ENCODE measurements around the gene HOXD10. TPM values are rescaled to one million over a fixed set of nuclear protein-coding genes. Genes with fewer than 3 reads are reported as not detected.
A peak's percentile ranks its signal among the peaks of the same experiment; 100 is the strongest.

Gene HOXD10
- total and polyA plus RNA-seq, 2 of the 13 experiments (the other 11 are each of a cell fraction or from before 2014, with no cell fraction given): not detected

- no peak for TF ChIP-seq ARNT2 (CRISPR knock-in tag; IDR thresholded peaks at IDR 0.05; ENCODE audit: low read depth)
- peak; percentile 80; the same call in 1 of the 2 replicates for TF ChIP-seq KDM5B (CRISPR knock-in tag; IDR thresholded peaks at IDR 0.05; ENCODE audit: borderline replicate concordance)
- TF ChIP-seq MXD4 (CRISPR knock-in tag; IDR thresholded peaks at IDR 0.05): no peak
- TF ChIP-seq ZNF543 (CRISPR knock-in tag; IDR thresholded peaks at IDR 0.05): 0 out of 2 replicates have a peak, but pooled peaks have one; percentile 41
- TF ChIP-seq SP1 (IDR thresholded peaks at IDR 0.05): no peak
- no peak for TF ChIP-seq SP1 (CRISPR knock-in tag; IDR thresholded peaks at IDR 0.05)
- no peak for TF ChIP-seq CERS6 (CRISPR knock-in tag; IDR thresholded peaks at IDR 0.05)
- no peak for TF ChIP-seq CSRNP2 (CRISPR knock-in tag; conservative IDR thresholded peaks at IDR 0.05; ENCODE audit: low read depth)
- peak; percentile 60; the same call in 1 of the 2 replicates for TF ChIP-seq MXD1 (CRISPR knock-in tag; IDR thresholded peaks at IDR 0.05)
- no peak for TF ChIP-seq WIZ (CRISPR knock-in tag; IDR thresholded peaks at IDR 0.05)
- peak; percentile 89 for TF ChIP-seq XRCC5 (optimal IDR thresholded peaks at IDR 0.05; ENCODE audit: low read length)
- no peak for TF ChIP-seq HDAC6 (IDR thresholded peaks at IDR 0.05; ENCODE audit: low read depth, low read length)
- TF ChIP-seq ZNF747 (CRISPR knock-in tag; IDR thresholded peaks at IDR 0.05; ENCODE audit: borderline replicate concordance): no peak
- TF ChIP-seq ZNF263 (CRISPR knock-in tag; IDR thresholded peaks at IDR 0.05): no peak; the same call in 1 of the 2 replicates
- no peak for TF ChIP-seq IRF1 (CRISPR knock-in tag; IDR thresholded peaks at IDR 0.05; ENCODE audit: low read depth)
- no peak for TF ChIP-seq ZFYVE20 (CRISPR knock-in tag; IDR thresholded peaks at IDR 0.05; ENCODE audit: borderline replicate concordance, low read depth)
- TF ChIP-seq NCOA5 (CRISPR knock-in tag; IDR thresholded peaks at IDR 0.05): no peak
- TF ChIP-seq TFE3 (CRISPR knock-in tag; IDR thresholded peaks at IDR 0.05): no peak
- TF ChIP-seq MYC (CRISPR knock-in tag; IDR thresholded peaks at IDR 0.05; ENCODE audit: borderline replicate concordance): peak; percentile 22; the same call in 1 of the 2 replicates
- TF ChIP-seq ZNF18 (CRISPR knock-in tag; IDR thresholded peaks at IDR 0.05; ENCODE audit: insufficient replicate concordance): no peak
- TF ChIP-seq ARID2 (CRISPR knock-in tag; IDR thresholded peaks at IDR 0.05; ENCODE audit: borderline replicate concordance): no peak
- TF ChIP-seq ZNF350 (CRISPR knock-in tag; IDR thresholded peaks at IDR 0.05; ENCODE audit: borderline replicate concordance, low read depth): peak; percentile 31; the same call in 1 of the 2 replicates
Measured at GRCh38 chr2:176088048-176088936, 28.3 kb upstream of the HOXD10 start (continued).

Data from HepG2 (cell line).